ENCODE measurements around the gene TMPRSS4. TPM values are rescaled to one million over a fixed set of nuclear protein-coding genes. Genes with fewer than 3 reads are reported as not detected.

The TMPRSS4 gene
- total RNA-seq, 2 donors from 2014 or later: 6.5 TPM; not detected in 1

- Histone ChIP-seq H3K4me1 (peaks cover 7% of the 10 kb centered on the region), H3K27ac (no peak overlapping the region), H3K36me3 (replicated peaks in 1 of 2; ENCODE audit: insufficient read depth in 1 of 2, low read depth in 2 of 2) (no peaks in the 10 kb centered on the region), H3K9me3 (no peaks in the 10 kb centered on the region), H3K27me3 (no peaks in the 10 kb centered on the region), H3K4me3 (no peak overlapping the region)
- TF ChIP-seq CTCF (IDR thresholded peaks at IDR 0.05) (no peak), POLR2A (IDR thresholded peaks at IDR 0.05) (no peak)
- intact Hi-C loops (cut with DNase I): no loop called here
- DNase-seq (no peak), ATAC-seq (no peak)
- 65 to 68% methylated on average over 9 of the region's 9 CpGs for WGBS, 2 donors
These were observed 93.4 kb downstream of the TMPRSS4 start for GRCh38 chr11:118170231-118170630.

- DNase-seq (no peak), ATAC-seq (no peak)
- Histone ChIP-seq H3K4me1 (peaks cover 7% of the 10 kb centered on the region), H3K36me3 (replicated peaks in 1 of 2; ENCODE audit: insufficient read depth in 1 of 2, low read depth in 2 of 2) (no peaks in the 10 kb centered on the region), H3K27ac (no peak overlapping the region), H3K27me3 (no peaks in the 10 kb centered on the region), H3K4me3 (no peak overlapping the region), H3K9me3 (no peaks in the 10 kb centered on the region)
- 46% methylated on average over 8 of the region's 8 CpGs for WGBS, 2 donors
- TF ChIP-seq CTCF (IDR thresholded peaks at IDR 0.05): no peak
- TF ChIP-seq POLR2A (IDR thresholded peaks at IDR 0.05): no peak
- intact Hi-C loops (cut with DNase I): no loop called here
These were observed 94.0 kb downstream of the TMPRSS4 start for GRCh38 chr11:118170882-118171268.

Other genes with a start within 250 kb of the TMPRSS4 start
- 10 to 100 TPM; 16.8 to 23.9 TPM for gene FXYD6, start 200.4 kb upstream of the TMPRSS4 start, total RNA-seq
- 1 to 10 TPM; 1.6 to 4.9 TPM for gene TMPRSS13, start 147.7 kb upstream of the TMPRSS4 start, total RNA-seq
- 10 to 100 TPM in 1 of 2 donors, 1 to 10 TPM in 1; 7.3 to 10.2 TPM for gene IL10RA, start 90.7 kb upstream of the TMPRSS4 start, total RNA-seq
- not detected for gene SMIM35, start 9.9 kb downstream of the TMPRSS4 start, total RNA-seq
- 1 to 10 TPM in 1 of 2 donors, under 1 TPM in 1; 0.33 to 1.6 TPM for gene SCN4B, start 75.7 kb downstream of the TMPRSS4 start, total RNA-seq
- under 1 TPM in 1 of 2 donors, not detected in 1; under 0.01 TPM for gene SCN2B, start 99.6 kb downstream of the TMPRSS4 start, total RNA-seq
- 1 to 10 TPM in 1 of 2 donors, under 1 TPM in 1; 0.99 to 4.9 TPM for gene JAML, start 147.9 kb downstream of the TMPRSS4 start, total RNA-seq
- 1 to 10 TPM; 4.0 to 8.0 TPM for gene MPZL3, start 175.3 kb downstream of the TMPRSS4 start, total RNA-seq
- 10 to 100 TPM; 19.7 to 48.5 TPM for gene MPZL2, start 187.2 kb downstream of the TMPRSS4 start, total RNA-seq
- gene CD3E, start 227.7 kb downstream of the TMPRSS4 start, total RNA-seq: 1 to 10 TPM in 1 of 2 donors, under 1 TPM in 1; 0.99 to 3.1 TPM

All from body of pancreas (tissue), 4 donors.